HepG2 (cell line): ENCODE data around the gene KNCN.

Experiments
- DNMT3B ChIP-seq: conservative IDR thresholded peaks from 2 replicates; pipeline ENCODE4 v1.6.1; 2016; ENCODE audit warnings: missing biosample characterization, control low read depth
- ZKSCAN8 ChIP-seq: IDR thresholded peaks from 2 replicates; pipeline ENCODE4 v1.6.1; 2016; ENCODE audit warnings: borderline replicate concordance, missing genetic modification reagents, missing compliant biosample characterization
- ZNF432 ChIP-seq: sonication (generic); formaldehyde crosslinking; IDR thresholded peaks from 2 replicates; pipeline ENCODE4 v1.5.0; 2020; ENCODE audit warnings: missing genetic modification reagents, mild to moderate bottlenecking, borderline replicate concordance
- TF ChIP-seq, protein P1 (sequence below): IDR thresholded peaks from 2 replicates; pipeline ENCODE4 v1.6.1; 2012; ENCODE audit warnings: inconsistent platforms

DNA sequence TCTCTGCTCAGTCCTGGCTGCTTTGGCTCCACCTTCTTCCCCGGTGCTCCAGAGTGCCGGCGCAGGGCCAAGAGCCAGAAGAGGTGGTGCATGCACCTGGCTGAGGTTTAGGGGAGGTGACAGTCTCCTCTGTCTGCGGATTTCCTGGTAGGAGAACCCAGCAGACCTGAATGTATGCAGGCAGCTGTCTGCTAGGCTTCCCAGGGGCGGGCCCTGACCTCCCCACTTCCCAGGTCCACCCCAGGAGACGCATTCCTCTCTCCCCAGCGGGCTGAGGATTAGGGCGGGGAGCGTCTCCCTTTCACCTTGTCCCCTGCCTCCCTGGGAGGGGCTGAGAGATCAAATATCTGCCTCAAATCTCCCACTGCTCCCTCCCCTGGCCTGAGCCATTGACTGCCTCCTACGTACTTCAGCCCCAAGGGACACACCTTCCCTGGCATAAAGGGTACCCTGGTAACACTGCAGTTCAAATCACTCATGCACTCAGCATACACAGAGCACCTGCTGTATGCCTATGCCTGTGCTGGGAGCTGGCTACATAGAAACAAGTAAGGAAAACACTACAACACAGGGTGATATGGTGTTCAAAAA is 34.3 kb downstream of the KNCN start:
- TF ChIP-seq ZNF432 (CRISPR knock-in tag): no peak
- TF ChIP-seq DNMT3B (CRISPR knock-in tag): no peak
- no peak for TF ChIP-seq ZKSCAN8 (CRISPR knock-in tag)
- TF ChIP-seq, protein P1, sequence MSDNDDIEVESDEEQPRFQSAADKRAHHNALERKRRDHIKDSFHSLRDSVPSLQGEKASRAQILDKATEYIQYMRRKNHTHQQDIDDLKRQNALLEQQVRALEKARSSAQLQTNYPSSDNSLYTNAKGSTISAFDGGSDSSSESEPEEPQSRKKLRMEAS: no peak
